Measurements from ENCODE around the gene SAMSN1. TPM values are rescaled to one million over a fixed set of nuclear protein-coding genes. Genes with fewer than 3 reads are reported as not detected.
"Not testable (repeated sequence)": the region's sequence is repeated elsewhere in the genome, so short reads cannot be mapped to it uniquely, and the experiment has no call there.

SAMSN1 gene
- polyA plus RNA-seq, 3 donors from 2014 or later: 15.4 to 21.0 (median 19.6) TPM

- no peak for DNase-seq
These were observed 32.3 kb downstream of the SAMSN1 start for GRCh38 chr21:14513804-14514203.

GRCh38 chr21:14506859-14507457, 39.2 kb downstream of the SAMSN1 start:
- not testable (repeated sequence) for H3K9me3 Mint-ChIP-seq; DNase-seq; H3K4me3 Mint-ChIP-seq; H3K27me3 Mint-ChIP-seq (ENCODE audit: low read depth in 3 of 3)
- H3K4me1 Mint-ChIP-seq: peaks cover 12 to 26% of the 10 kb centered on the region in 2 donors
- peaks cover 68 to 90% (median 81%) of the 10 kb centered on the region in 3 donors for H3K36me3 Mint-ChIP-seq
- H3K27ac Mint-ChIP-seq: peak overlapping the region in 1 of 6 donors; percentile 52

More at GRCh38 chr21:14513804-14514203, 32.3 kb downstream of the SAMSN1 start:
- peak overlapping the region in 2 of 6 donors; percentile 2 to 12 for H3K27ac Mint-ChIP-seq
- no peak overlapping the region for H3K4me3 Mint-ChIP-seq
- H3K4me1 Mint-ChIP-seq: no peaks in the 10 kb centered on the region
- H3K36me3 Mint-ChIP-seq: peaks cover 63 to 74% (median 64%) of the 10 kb centered on the region in 3 donors
- H3K27me3 Mint-ChIP-seq (ENCODE audit: low read depth in 3 of 3): peaks cover 0 to 1% (median 0%) of the 10 kb centered on the region in 3 donors
- H3K9me3 Mint-ChIP-seq: no peaks in the 10 kb centered on the region

- Mint-ChIP-seq H3K4me3 (no peak overlapping the region), H3K27me3 (ENCODE audit: low read depth in 3 of 3) (peaks cover 0 to 2% (median 0%) of the 10 kb centered on the region in 3 donors), H3K4me1 (peaks cover 3 to 6% of the 10 kb centered on the region in 2 donors), H3K9me3 (no peaks in the 10 kb centered on the region), H3K27ac (peak overlapping the region in 2 of 6 donors; percentile 23 to 55), H3K36me3 (peaks cover 56 to 79% (median 70%) of the 10 kb centered on the region in 3 donors)
- no peak for DNase-seq
These were observed 45.2 kb downstream of the SAMSN1 start for GRCh38 chr21:14500873-14501272.

GRCh38 chr21:14499316-14499715, 46.8 kb downstream of the SAMSN1 start:
- no peaks in the 10 kb centered on the region for H3K9me3 Mint-ChIP-seq
- H3K27ac Mint-ChIP-seq: peak overlapping the region in 1 of 6 donors; percentile 49
- peaks cover 65 to 81% (median 70%) of the 10 kb centered on the region in 3 donors for H3K36me3 Mint-ChIP-seq
- peaks cover 0 to 3% (median 0%) of the 10 kb centered on the region in 3 donors for H3K27me3 Mint-ChIP-seq (ENCODE audit: low read depth in 3 of 3)
- DNase-seq: no peak
- no peak overlapping the region for H3K4me3 Mint-ChIP-seq
- peaks cover 0 to 2% of the 10 kb centered on the region in 2 donors for H3K4me1 Mint-ChIP-seq

- peaks cover 60 to 74% (median 69%) of the 10 kb centered on the region in 3 donors for H3K36me3 Mint-ChIP-seq
- H3K4me1 Mint-ChIP-seq: no peaks in the 10 kb centered on the region
- no peak overlapping the region for H3K4me3 Mint-ChIP-seq
- no peaks in the 10 kb centered on the region for H3K9me3 Mint-ChIP-seq
- DNase-seq: no peak
- H3K27ac Mint-ChIP-seq: no peak overlapping the region
- peaks cover 0 to 3% (median 0%) of the 10 kb centered on the region in 3 donors for H3K27me3 Mint-ChIP-seq (ENCODE audit: low read depth in 3 of 3)
These were observed 48.3 kb downstream of the SAMSN1 start for GRCh38 chr21:14497825-14498224.

- no peak for DNase-seq
- no peaks in the 10 kb centered on the region for H3K4me1 Mint-ChIP-seq
- H3K4me3 Mint-ChIP-seq: no peak overlapping the region
- no peaks in the 10 kb centered on the region for H3K9me3 Mint-ChIP-seq
- H3K27me3 Mint-ChIP-seq (ENCODE audit: low read depth in 3 of 3): peaks cover 0 to 3% (median 2%) of the 10 kb centered on the region in 3 donors
- H3K36me3 Mint-ChIP-seq: peaks cover 48 to 59% (median 56%) of the 10 kb centered on the region in 3 donors
- H3K27ac Mint-ChIP-seq: no peak overlapping the region
These were observed 51.0 kb downstream of the SAMSN1 start for GRCh38 chr21:14495075-14495474.

GRCh38 chr21:14494181-14494580, 51.9 kb downstream of the SAMSN1 start:
- not testable (repeated sequence) for H3K4me1 Mint-ChIP-seq; H3K4me3 Mint-ChIP-seq; H3K27ac Mint-ChIP-seq; H3K27me3 Mint-ChIP-seq (ENCODE audit: low read depth in 3 of 3); DNase-seq; H3K9me3 Mint-ChIP-seq
- peaks cover 45 to 52% (median 49%) of the 10 kb centered on the region in 3 donors for H3K36me3 Mint-ChIP-seq

- H3K27me3 Mint-ChIP-seq (ENCODE audit: low read depth in 3 of 3): peaks cover 0 to 3% (median 2%) of the 10 kb centered on the region in 3 donors
- no peaks in the 10 kb centered on the region for H3K4me1 Mint-ChIP-seq
- H3K36me3 Mint-ChIP-seq: peaks cover 44 to 49% (median 47%) of the 10 kb centered on the region in 3 donors
- H3K4me3 Mint-ChIP-seq: no peak overlapping the region
- DNase-seq: no peak
- no peak overlapping the region for H3K27ac Mint-ChIP-seq
- H3K9me3 Mint-ChIP-seq: no peaks in the 10 kb centered on the region
These were observed 52.4 kb downstream of the SAMSN1 start for GRCh38 chr21:14493731-14494130.

- no peak for DNase-seq
- H3K27me3 Mint-ChIP-seq (ENCODE audit: low read depth in 3 of 3): peaks cover 0 to 3% (median 2%) of the 10 kb centered on the region in 3 donors
- H3K9me3 Mint-ChIP-seq: no peaks in the 10 kb centered on the region
- no peak overlapping the region for H3K27ac Mint-ChIP-seq
- H3K4me1 Mint-ChIP-seq: no peaks in the 10 kb centered on the region
- peaks cover 36 to 42% (median 41%) of the 10 kb centered on the region in 3 donors for H3K36me3 Mint-ChIP-seq
- no peak overlapping the region for H3K4me3 Mint-ChIP-seq
These were observed 53.2 kb downstream of the SAMSN1 start for GRCh38 chr21:14492931-14493330.

- Mint-ChIP-seq H3K36me3 (peaks cover 25 to 32% (median 31%) of the 10 kb centered on the region in 3 donors), H3K4me3 (no peak overlapping the region), H3K4me1 (no peaks in the 10 kb centered on the region), H3K27me3 (ENCODE audit: low read depth in 3 of 3) (peaks cover 0 to 3% (median 2%) of the 10 kb centered on the region in 3 donors), H3K9me3 (no peaks in the 10 kb centered on the region), H3K27ac (no peak overlapping the region)
- no peak for DNase-seq
These were observed 54.8 kb downstream of the SAMSN1 start for GRCh38 chr21:14491269-14491681.

- Mint-ChIP-seq H3K4me3 (no peak overlapping the region), H3K9me3 (no peaks in the 10 kb centered on the region), H3K27me3 (ENCODE audit: low read depth in 3 of 3) (peaks cover 0 to 2% (median 0%) of the 10 kb centered on the region in 3 donors), H3K4me1 (peaks cover 0 to under 1% of the 10 kb centered on the region in 2 donors), H3K36me3 (peaks cover 6 to 24% (median 14%) of the 10 kb centered on the region in 3 donors), H3K27ac (no peak overlapping the region)
- DNase-seq: no peak
These were observed 57.4 kb downstream of the SAMSN1 start for GRCh38 chr21:14488672-14489204.

GRCh38 chr21:14487490-14488432, 58.4 kb downstream of the SAMSN1 start:
- Mint-ChIP-seq H3K27me3 (ENCODE audit: low read depth in 3 of 3) (peaks cover 0 to 2% (median 0%) of the 10 kb centered on the region in 3 donors), H3K27ac (peak overlapping the region in 3 of 6 donors; percentile 27 to 60 (median 56)), H3K9me3 (no peaks in the 10 kb centered on the region), H3K36me3 (peaks cover 5 to 26% (median 11%) of the 10 kb centered on the region in 3 donors), H3K4me1 (peaks cover 8 to 10% of the 10 kb centered on the region in 2 donors), H3K4me3 (no peak overlapping the region)
- no peak for DNase-seq

GRCh38 chr21:14486869-14487268, 59.2 kb downstream of the SAMSN1 start:
- H3K27me3 Mint-ChIP-seq (ENCODE audit: low read depth in 3 of 3): peaks cover 0 to 2% (median 0%) of the 10 kb centered on the region in 3 donors
- peaks cover 16 to 19% of the 10 kb centered on the region in 2 donors for H3K4me1 Mint-ChIP-seq
- no peak for DNase-seq
- H3K36me3 Mint-ChIP-seq: peaks cover 5 to 26% (median 11%) of the 10 kb centered on the region in 3 donors
- no peak overlapping the region for H3K27ac Mint-ChIP-seq
- H3K9me3 Mint-ChIP-seq: peaks cover 0 to 1% (median 0%) of the 10 kb centered on the region in 6 donors
- H3K4me3 Mint-ChIP-seq: no peak overlapping the region

Measured in immature natural killer cell (primary cell).